HG02938 (cell line): ENCODE data around the gene MIA2.
"Not testable (repeated sequence)": the region's sequence is repeated elsewhere in the genome, so short reads cannot be mapped to it uniquely, and the experiment has no call there.

Experiments used
- ATAC-seq: cut with Tn5 transposase; IDR thresholded peaks from one replicate; pipeline ENCODE4 v1.9.1; 2021; ENCODE audit warnings: mild to moderate bottlenecking, moderate library complexity; ENCODE audit not compliant: unreplicated experiment

MIA2 gene

GRCh38 chr14:39266525-39266870 is 32.8 kb downstream of the MIA2 start:
- ATAC-seq = peak; percentile 42

GRCh38 chr14:39266871-39267607 is 33.3 kb downstream of the MIA2 start:
- peak; percentile 73 for ATAC-seq

GRCh38 chr14:39267608-39268005 is 33.9 kb downstream of the MIA2 start:
- peak; percentile 9 for ATAC-seq

GRCh38 chr14:39268393-39268792 is 34.7 kb downstream of the MIA2 start:
- ATAC-seq = no peak

- ATAC-seq = no peak
Observed at GRCh38 chr14:39272918-39273317, 39.2 kb downstream of the MIA2 start.

- no peak for ATAC-seq
Observed at GRCh38 chr14:39275395-39275794, 41.7 kb downstream of the MIA2 start.

GRCh38 chr14:39276005-39276404 is 42.3 kb downstream of the MIA2 start:
- ATAC-seq = no peak

- no peak for ATAC-seq
Observed at GRCh38 chr14:39276579-39277114, 42.9 kb downstream of the MIA2 start.

- no peak for ATAC-seq
Observed at GRCh38 chr14:39279515-39279914, 45.8 kb downstream of the MIA2 start.

- ATAC-seq = not testable (repeated sequence)
Observed at GRCh38 chr14:39280678-39281077, 47.0 kb downstream of the MIA2 start.

- ATAC-seq = no peak
Observed at GRCh38 chr14:39289523-39289922, 55.8 kb downstream of the MIA2 start.

- ATAC-seq = no peak
Observed at GRCh38 chr14:39291701-39292100, 58.0 kb downstream of the MIA2 start.

GRCh38 chr14:39293629-39294028 is 59.9 kb downstream of the MIA2 start:
- ATAC-seq = no peak

GRCh38 chr14:39300389-39300788 is 66.7 kb downstream of the MIA2 start:
- not testable (repeated sequence) for ATAC-seq

- no peak for ATAC-seq
Observed at GRCh38 chr14:39302124-39302810, 68.6 kb downstream of the MIA2 start.

GRCh38 chr14:39303115-39303514 is 69.4 kb downstream of the MIA2 start:
- ATAC-seq = no peak

- no peak for ATAC-seq
Observed at GRCh38 chr14:39307815-39308214, 74.1 kb downstream of the MIA2 start.

- ATAC-seq = no peak
Observed at GRCh38 chr14:39310051-39310450, 76.3 kb downstream of the MIA2 start.

GRCh38 chr14:39315859-39316444 is 82.2 kb downstream of the MIA2 start:
- ATAC-seq = no peak

- no peak for ATAC-seq
Observed at GRCh38 chr14:39316830-39317553, 83.3 kb downstream of the MIA2 start.

- ATAC-seq = no peak
Observed at GRCh38 chr14:39318574-39318973, 84.9 kb downstream of the MIA2 start.
